Heart left ventricle (tissue), 16 donors: ENCODE data around the gene ZEB1. TPM values are rescaled to one million over a fixed set of nuclear protein-coding genes. Genes with fewer than 3 reads are reported as not detected.

Experiments
- ATAC-seq, 4 donors: fragments of 200-7000 bp; cut with Tn5 transposase; one replicate each; pipeline ENCODE4 v1.9.1; 2020 to 2022; ENCODE audit warnings: moderate library complexity in 4 of 4, mild to moderate bottlenecking in 3 of 4, moderate number of reproducible peaks in 1 of 4
- DNase-seq, 5 donors: peaks; one replicate each; pipeline ENCODE4 v3.0.0-alpha.2; 2020
- H3K27ac ChIP-seq, 12 donors: fragments of 200-600 bp; sonication (generic) in 4 of 12; one replicate each; pipeline versions ENCODE4 v1.5.0 to v1.8.0; 2016 to 2022; ENCODE audit warnings: mild to moderate bottlenecking in 2 of 12
- H3K27me3 ChIP-seq, 9 donors: fragments of 200-600 bp; sonication (generic) in 2 of 9; one replicate each; pipeline versions ENCODE4 v1.5.1 to v1.8.0; 2016 to 2022; ENCODE audit warnings: mild to moderate bottlenecking in 3 of 9
- H3K36me3 ChIP-seq, 9 donors: fragments of 200-600 bp; sonication (generic) in 2 of 9; one replicate each; pipeline versions ENCODE4 v1.5.0 to v1.8.0; 2018 to 2022; ENCODE audit warnings: mild to moderate bottlenecking in 2 of 9
- H3K4me1 ChIP-seq, 12 donors: fragments of 200-600 bp; sonication (generic) in 4 of 12; one replicate each; pipeline versions ENCODE4 v1.5.0 to v1.8.0; 2016 to 2022; ENCODE audit warnings: mild to moderate bottlenecking in 3 of 12
- H3K4me3 ChIP-seq, 12 donors: fragments of 200-600 bp; sonication (generic) in 4 of 12; one replicate each; pipeline versions ENCODE4 v1.5.0 to v1.8.0; 2017 to 2022; ENCODE audit warnings: mild to moderate bottlenecking in 9 of 12, moderate library complexity in 4 of 12
- H3K9me3 ChIP-seq, 12 donors: fragments of 200-600 bp; sonication (generic) in 4 of 12; one replicate each; pipeline versions ENCODE4 v1.5.0 to v1.8.0; 2016 to 2022; ENCODE audit warnings: mild to moderate bottlenecking in 1 of 12
- CTCF ChIP-seq, 12 donors: fragments of 200-600 bp; sonication (generic) in 4 of 12; IDR thresholded peaks; one replicate each; pipeline versions ENCODE4 v1.5.0 to v1.8.0; 2018 to 2022; ENCODE audit warnings: antibody characterized with exemption in 12 of 12, mild to moderate bottlenecking in 5 of 12
- POLR2A ChIP-seq, 2 donors: fragments of 450-650 bp; IDR thresholded peaks; one replicate each; pipeline ENCODE4 v1.6.1; 2017; ENCODE audit warnings: antibody characterized with exemption in 2 of 2, mild to moderate bottlenecking in 2 of 2, moderate library complexity in 2 of 2
- WGBS, 4 donors: extraction: QIAGEN DNeasy Blood & Tissue Kit in 2 of 4; methylation state at CpG; one replicate each; pipeline versions ENCODE4 v1.1.5 to v1.1.7; 2013 to 2018; 5-methylcytosine and 5-hydroxymethylcytosine counted together
- intact Hi-C, 10 donors: fragments of 100-400 bp; cut with DNase I; formaldehyde crosslinking; loops; one replicate each; pipeline versions ENCODE4 v1.11.1 to v1.14.2; 2022
- polyA plus RNA-seq, 2 donors: library from polyadenylated mRNA; stranded (reverse); fragments of 200-250 nt; gene quantifications; one replicate each; pipeline ENCODE4 v1.2.3, GENCODE V29; 2013
- total RNA-seq, 9 donors: library from RNA; depleted of rRNA in 2 of 9; stranded (reverse); fragments of >200 nt in 2 of 9; fragmentation: NEBNext Ultra II Directional in 3 of 9; extraction: Animal tissue kit (Norgen Biotek cat#: 25700) in 3 of 9; gene quantifications; one replicate each; pipeline versions ENCODE4 v1.1.0 to v1.2.4, GENCODE V29; 2016 to 2023
- donor health status: ischemic (EF 13 %, LVEDD 7.1; RV severe dilation, severe dysfunction).
- donor health status: healthy with polysubstance abuse.
- donor health status: DM: no; HTN: yes; CAD: no.
- donor health status: DM: no; HTN: no; CAD: no.
- donor health status: ischemic (EF 25% LVEDD 6.9; RV normal size, moderate dysfunction).
- donor health status: ischemic (EF 25% LVEDD 5.7; RV mildly dilated, moderate dysfunction).
- donor health status: healthy.
- donor health status: DM: yes; HTN: yes; CAD: no.
- donor health status: ischemic (EF 35%, LVEDD 5.7; RV mildly dilated, moderate dysfunction).
- donor health status: nonischemic (EF 11% LVEDD 7.7; RV severe dilation, severe dysfunction).
- donor health status: DM: yes; HTN: yes; CAD: no.
- donor health status: PGD.
- donor health status: ischemic (EF 29% LVEDD 5.4; RV normal size, mild dysfunction).
- donor health status: nonischemic (EF 23%, LVEDD 6.1; RV moderate dilation, normal function).

The ZEB1 gene
- total and polyA plus RNA-seq, 11 donors, result 15.4 to 135 (median 95.6) TPM

- TF ChIP-seq CTCF (IDR thresholded peaks at IDR 0.05) (no peak), POLR2A (IDR thresholded peaks at IDR 0.05) (no peak)
- ATAC-seq (peak; percentile 15 to 54 (median 46)), DNase-seq (no peak)
- H3K9me3 ChIP-seq, result no peaks in the 10 kb centered on the region
- no peak overlapping the region for H3K4me3 ChIP-seq
- peaks cover 0 to 26% (median 9%) of the 10 kb centered on the region in 12 donors for H3K4me1 ChIP-seq
- intact Hi-C loops, result loop anchor here in 1 of 10 donors (10.0 kb wide), 1 partner anchor 249 kb away; no protein-coding TSS in a partner anchor
- H3K27ac ChIP-seq, result no peak overlapping the region
- WGBS, 4 donors, result 54 to 64% (median 58%) methylated on average over 4 of the region's 4 CpGs
- H3K36me3 ChIP-seq, result peaks cover 0 to 78% (median 50%) of the 10 kb centered on the region in 9 donors
- no peaks in the 10 kb centered on the region for H3K27me3 ChIP-seq
Measured at GRCh38 chr10:31526178-31526577, 207.2 kb downstream of the ZEB1 start.

- peak overlapping the region in 6 of 12 donors; percentile 2 to 49 (median 26) for H3K27ac ChIP-seq
Measured at GRCh38 chr10:31526681-31527080, 207.7 kb downstream of the ZEB1 start.

GRCh38 chr10:31528831-31529230 lies 209.8 kb downstream of the ZEB1 start:
- H3K9me3 ChIP-seq, result peaks cover 0 to under 1% (median 0%) of the 10 kb centered on the region in 12 donors
- H3K4me1 ChIP-seq, result peaks cover 0 to 31% (median 9%) of the 10 kb centered on the region in 12 donors
- no peak for DNase-seq
- H3K27me3 ChIP-seq, result no peaks in the 10 kb centered on the region
- no peak overlapping the region for H3K27ac ChIP-seq
- no peak for TF ChIP-seq CTCF (IDR thresholded peaks at IDR 0.05)
- TF ChIP-seq POLR2A (IDR thresholded peaks at IDR 0.05), result no peak
- H3K36me3 ChIP-seq, result peaks cover 0 to 51% (median 26%) of the 10 kb centered on the region in 9 donors
- H3K4me3 ChIP-seq, result no peak overlapping the region
- no peak for ATAC-seq
- intact Hi-C loops, result loop anchor here in 1 of 10 donors (10.0 kb wide), 1 partner anchor 246 kb away; no protein-coding TSS in a partner anchor

More at GRCh38 chr10:31526681-31527080, 207.7 kb downstream of the ZEB1 start:
- H3K4me3 ChIP-seq, result no peak overlapping the region
- TF ChIP-seq CTCF (IDR thresholded peaks at IDR 0.05) (no peak), POLR2A (IDR thresholded peaks at IDR 0.05) (no peak)
- 75 to 85% (median 79%) methylated on average over 11 of the region's 11 CpGs for WGBS, 4 donors
- ATAC-seq (peak in 2 of 4 donors; percentile 32 to 56), DNase-seq (no peak)
- peaks cover 0 to 28% (median 9%) of the 10 kb centered on the region in 12 donors for H3K4me1 ChIP-seq
- no peaks in the 10 kb centered on the region for H3K27me3 ChIP-seq
- no peaks in the 10 kb centered on the region for H3K9me3 ChIP-seq
- peaks cover 0 to 73% (median 45%) of the 10 kb centered on the region in 9 donors for H3K36me3 ChIP-seq
- intact Hi-C loops, result loop anchor here in 1 of 10 donors (10.0 kb wide), 1 partner anchor 248 kb away; no protein-coding TSS in a partner anchor

GRCh38 chr10:31536302-31536701 lies 217.3 kb downstream of the ZEB1 start:
- Histone ChIP-seq H3K27ac (no peak overlapping the region), H3K4me1 (peaks cover 0 to 7% (median 2%) of the 10 kb centered on the region in 12 donors), H3K36me3 (no peaks in the 10 kb centered on the region), H3K9me3 (peaks cover 0 to 5% (median 0%) of the 10 kb centered on the region in 12 donors), H3K27me3 (no peaks in the 10 kb centered on the region), H3K4me3 (no peak overlapping the region)
- intact Hi-C loops, result no loop called here
- DNase-seq (peak in 1 of 5 donors; percentile 17), ATAC-seq (peak in 2 of 4 donors; percentile 18 to 49)
- no peak for TF ChIP-seq CTCF (IDR thresholded peaks at IDR 0.05)
- TF ChIP-seq POLR2A (IDR thresholded peaks at IDR 0.05), result no peak
- 19 to 51% (median 39%) methylated on average over 3 of the region's 3 CpGs for WGBS, 4 donors
